HEK293 (cell line): ENCODE measurements around the gene IPO5.
"Not testable (repeated sequence)": the region's sequence is repeated elsewhere in the genome, so short reads cannot be mapped to it uniquely, and the experiment has no call there.

Source experiments
- CTCF ChIA-PET: fragments of 350-600 bp; formaldehyde crosslinking; extraction: SDS; loops from one replicate; lab custom pipeline; 2021; ENCODE audit warnings: antibody characterized with exemption; lab: Yijun Ruan, JAX
- POLR2A ChIA-PET: fragments of 300-600 bp; formaldehyde crosslinking; extraction: SDS; loops from one replicate; lab custom pipeline; 2020; ENCODE audit warnings: antibody characterized with exemption, inconsistent platforms; lab: Yijun Ruan, JAX
- H3K27ac ChIP-seq: fragments of 200-500 bp; sonication (Bioruptor generic); 2 replicates; pipeline ENCODE4 v1.5.1; 2014; ENCODE audit warnings: low read depth, low read length, control low read depth, inconsistent platforms; ENCODE audit errors: extremely low read depth
- H3K36me3 ChIP-seq, 2 experiments: fragments of 200-500 bp in 1 of 2; sonication (Bioruptor generic) in 1 of 2; 1 replicate in 1 of 2; 2 replicates in 1 of 2; pipeline ENCODE4 v1.5.1; 2014 to 2017; ENCODE audit warnings: inconsistent platforms in 2 of 2, low read length in 2 of 2; ENCODE audit not compliant: control insufficient read depth in 2 of 2, insufficient read depth in 1 of 2
- H3K4me1 ChIP-seq: fragments of 200-500 bp; sonication (Bioruptor generic); 2 replicates; pipeline ENCODE4 v1.5.1; 2014; ENCODE audit warnings: mild to moderate bottlenecking, low read length, inconsistent platforms; ENCODE audit not compliant: control insufficient read depth, insufficient read depth
- H3K4me3 ChIP-seq: 2 replicates; pipeline ENCODE4 v1.5.1; 2011; ENCODE audit warnings: low read depth, mild to moderate bottlenecking, control low read depth, low read length, moderate library complexity
- H3K9me3 ChIP-seq: fragments of 200-500 bp; sonication (Bioruptor generic); 2 replicates; pipeline ENCODE4 v1.5.1; 2014; ENCODE audit warnings: low read depth, low read length, inconsistent platforms; ENCODE audit not compliant: control insufficient read depth, insufficient read depth
- SP2 ChIP-seq: fragments of 450-650 bp; formaldehyde crosslinking; IDR thresholded peaks from 2 replicates; pipeline ENCODE4 v1.5.1; 2016; ENCODE audit warnings: missing biosample characterization, missing genetic modification characterization
- YY2 ChIP-seq: fragments of 450-650 bp; formaldehyde crosslinking; IDR thresholded peaks from 2 replicates; pipeline ENCODE4 v1.5.1; 2016; ENCODE audit warnings: missing biosample characterization, missing genetic modification characterization
- ZFP37 ChIP-seq: fragments of 450-650 bp; formaldehyde crosslinking; IDR thresholded peaks from 2 replicates; pipeline ENCODE4 v1.5.1; 2016; ENCODE audit warnings: missing biosample characterization, missing genetic modification characterization
- ZNF121 ChIP-seq: fragments of 450-650 bp; formaldehyde crosslinking; IDR thresholded peaks from 2 replicates; pipeline ENCODE4 v1.5.1; 2016; ENCODE audit warnings: missing biosample characterization, missing genetic modification characterization
- ZNF157 ChIP-seq: fragments of 450-650 bp; formaldehyde crosslinking; IDR thresholded peaks from 2 replicates; pipeline ENCODE4 v1.5.1; 2016; ENCODE audit warnings: missing biosample characterization, missing genetic modification characterization
- ZNF623 ChIP-seq: fragments of 450-650 bp; formaldehyde crosslinking; IDR thresholded peaks from 2 replicates; pipeline ENCODE4 v1.5.1; 2016; ENCODE audit warnings: missing biosample characterization, missing genetic modification characterization
- ZNF624 ChIP-seq: fragments of 450-650 bp; formaldehyde crosslinking; IDR thresholded peaks from 2 replicates; pipeline ENCODE4 v1.5.1; 2017; ENCODE audit warnings: missing biosample characterization, missing genetic modification characterization
- ZNF654 ChIP-seq: fragments of 450-650 bp; formaldehyde crosslinking; IDR thresholded peaks from 2 replicates; pipeline ENCODE4 v1.5.1; 2016; ENCODE audit warnings: low read depth, missing biosample characterization, missing genetic modification characterization
- ZNF707 ChIP-seq: fragments of 450-650 bp; formaldehyde crosslinking; IDR thresholded peaks from 2 replicates; pipeline ENCODE4 v1.5.1; 2016; ENCODE audit warnings: missing biosample characterization, missing genetic modification characterization
- TF ChIP-seq, protein P1 (sequence below): fragments of 450-650 bp; formaldehyde crosslinking; IDR thresholded peaks from 2 replicates; pipeline ENCODE4 v1.5.1; 2016; ENCODE audit warnings: missing biosample characterization, missing genetic modification characterization
- TF ChIP-seq, protein P2 (sequence below): fragments of 450-650 bp; formaldehyde crosslinking; IDR thresholded peaks from 2 replicates; pipeline ENCODE4 v1.5.1; 2016; ENCODE audit warnings: missing biosample characterization, missing genetic modification characterization
- TF ChIP-seq, protein P3 (sequence below): fragments of 450-650 bp; formaldehyde crosslinking; IDR thresholded peaks from 2 replicates; pipeline ENCODE4 v1.5.1; 2016; ENCODE audit warnings: missing biosample characterization, missing genetic modification characterization, borderline replicate concordance
- TF ChIP-seq, protein P4 (sequence below): fragments of 450-650 bp; formaldehyde crosslinking; IDR thresholded peaks from 2 replicates; pipeline ENCODE4 v1.5.1; 2017; ENCODE audit warnings: missing biosample characterization, missing genetic modification characterization
- TF ChIP-seq, protein P5 (sequence below): fragments of 450-650 bp; formaldehyde crosslinking; conservative IDR thresholded peaks from 2 replicates; pipeline ENCODE4 v1.5.1; 2016; ENCODE audit warnings: low read depth, missing biosample characterization, missing genetic modification characterization

Gene IPO5

GRCh38 chr13:98035373-98035772, 81.9 kb downstream of the IPO5 start:
- H3K4me3 ChIP-seq, result no peak overlapping the region
- POLR2A ChIA-PET, result no interaction called here
- no peak overlapping the region for H3K27ac ChIP-seq
- H3K36me3 ChIP-seq, result no peaks in the 10 kb centered on the region
- H3K9me3 ChIP-seq, result no peaks in the 10 kb centered on the region
- CTCF ChIA-PET, result interaction anchor here (0.6 to 0.9 kb wide), 4 partner anchors 12 to 807 kb away, joined by 3 read pairs; no protein-coding TSS in a partner anchor
- no peaks in the 10 kb centered on the region for H3K4me1 ChIP-seq
- TF ChIP-seq, protein P1, sequence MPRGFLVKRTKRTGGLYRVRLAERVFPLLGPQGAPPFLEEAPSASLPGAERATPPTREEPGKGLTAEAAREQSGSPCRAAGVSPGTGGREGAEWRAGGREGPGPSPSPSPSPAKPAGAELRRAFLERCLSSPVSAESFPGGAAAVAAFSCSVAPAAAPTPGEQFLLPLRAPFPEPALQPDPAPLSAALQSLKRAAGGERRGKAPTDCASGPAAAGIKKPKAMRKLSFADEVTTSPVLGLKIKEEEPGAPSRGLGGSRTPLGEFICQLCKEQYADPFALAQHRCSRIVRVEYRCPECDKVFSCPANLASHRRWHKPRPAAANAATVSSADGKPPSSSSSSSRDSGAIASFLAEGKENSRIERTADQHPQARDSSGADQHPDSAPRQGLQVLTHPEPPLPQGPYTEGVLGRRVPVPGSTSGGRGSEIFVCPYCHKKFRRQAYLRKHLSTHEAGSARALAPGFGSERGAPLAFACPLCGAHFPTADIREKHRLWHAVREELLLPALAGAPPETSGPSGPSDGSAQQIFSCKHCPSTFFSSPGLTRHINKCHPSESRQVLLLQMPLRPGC (tag by site-specific recombination), result no peak
- TF ChIP-seq, protein P2, sequence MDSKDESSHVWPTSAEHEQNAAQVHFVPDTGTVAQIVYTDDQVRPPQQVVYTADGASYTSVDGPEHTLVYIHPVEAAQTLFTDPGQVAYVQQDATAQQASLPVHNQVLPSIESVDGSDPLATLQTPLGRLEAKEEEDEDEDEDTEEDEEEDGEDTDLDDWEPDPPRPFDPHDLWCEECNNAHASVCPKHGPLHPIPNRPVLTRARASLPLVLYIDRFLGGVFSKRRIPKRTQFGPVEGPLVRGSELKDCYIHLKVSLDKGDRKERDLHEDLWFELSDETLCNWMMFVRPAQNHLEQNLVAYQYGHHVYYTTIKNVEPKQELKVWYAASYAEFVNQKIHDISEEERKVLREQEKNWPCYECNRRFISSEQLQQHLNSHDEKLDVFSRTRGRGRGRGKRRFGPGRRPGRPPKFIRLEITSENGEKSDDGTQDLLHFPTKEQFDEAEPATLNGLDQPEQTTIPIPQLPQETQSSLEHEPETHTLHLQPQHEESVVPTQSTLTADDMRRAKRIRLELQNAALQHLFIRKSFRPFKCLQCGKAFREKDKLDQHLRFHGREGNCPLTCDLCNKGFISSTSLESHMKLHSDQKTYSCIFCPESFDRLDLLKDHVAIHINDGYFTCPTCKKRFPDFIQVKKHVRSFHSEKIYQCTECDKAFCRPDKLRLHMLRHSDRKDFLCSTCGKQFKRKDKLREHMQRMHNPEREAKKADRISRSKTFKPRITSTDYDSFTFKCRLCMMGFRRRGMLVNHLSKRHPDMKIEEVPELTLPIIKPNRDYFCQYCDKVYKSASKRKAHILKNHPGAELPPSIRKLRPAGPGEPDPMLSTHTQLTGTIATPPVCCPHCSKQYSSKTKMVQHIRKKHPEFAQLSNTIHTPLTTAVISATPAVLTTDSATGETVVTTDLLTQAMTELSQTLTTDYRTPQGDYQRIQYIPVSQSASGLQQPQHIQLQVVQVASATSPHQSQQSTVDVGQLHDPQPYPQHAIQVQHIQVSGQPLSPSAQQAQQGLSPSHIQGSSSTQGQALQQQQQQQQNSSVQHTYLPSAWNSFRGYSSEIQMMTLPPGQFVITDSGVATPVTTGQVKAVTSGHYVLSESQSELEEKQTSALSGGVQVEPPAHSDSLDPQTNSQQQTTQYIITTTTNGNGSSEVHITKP (tag by site-specific recombination), result no peak
- TF ChIP-seq SP2 (no peak), ZFP37 (tag by site-specific recombination) (no peak), YY2 (tag by site-specific recombination) (no peak), ZNF707 (no peak), ZNF624 (no peak), ZNF654 (no peak), ZNF623 (tag by site-specific recombination) (no peak)
- TF ChIP-seq, protein P3, sequence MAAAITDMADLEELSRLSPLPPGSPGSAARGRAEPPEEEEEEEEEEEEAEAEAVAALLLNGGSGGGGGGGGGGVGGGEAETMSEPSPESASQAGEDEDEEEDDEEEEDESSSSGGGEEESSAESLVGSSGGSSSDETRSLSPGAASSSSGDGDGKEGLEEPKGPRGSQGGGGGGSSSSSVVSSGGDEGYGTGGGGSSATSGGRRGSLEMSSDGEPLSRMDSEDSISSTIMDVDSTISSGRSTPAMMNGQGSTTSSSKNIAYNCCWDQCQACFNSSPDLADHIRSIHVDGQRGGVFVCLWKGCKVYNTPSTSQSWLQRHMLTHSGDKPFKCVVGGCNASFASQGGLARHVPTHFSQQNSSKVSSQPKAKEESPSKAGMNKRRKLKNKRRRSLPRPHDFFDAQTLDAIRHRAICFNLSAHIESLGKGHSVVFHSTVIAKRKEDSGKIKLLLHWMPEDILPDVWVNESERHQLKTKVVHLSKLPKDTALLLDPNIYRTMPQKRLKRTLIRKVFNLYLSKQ (tag by site-specific recombination), result no peak

- TF ChIP-seq ZNF121 (tag by site-specific recombination), result peak; percentile 75
- ChIA-PET CTCF (interaction anchor here (0.6 kb wide), 1 partner anchor 15 kb away, joined by 4 read pairs; no protein-coding TSS in a partner anchor), POLR2A (interaction anchor here (0.6 kb wide), 1 partner anchor 41 kb away, joined by 3 read pairs; no protein-coding TSS in a partner anchor)
- H3K4me1 ChIP-seq, H3K9me3 ChIP-seq, H3K4me3 ChIP-seq, H3K27ac ChIP-seq, H3K36me3 ChIP-seq: not testable (repeated sequence)
These were observed 83.3 kb downstream of the IPO5 start for GRCh38 chr13:98036564-98037302.

DNA sequence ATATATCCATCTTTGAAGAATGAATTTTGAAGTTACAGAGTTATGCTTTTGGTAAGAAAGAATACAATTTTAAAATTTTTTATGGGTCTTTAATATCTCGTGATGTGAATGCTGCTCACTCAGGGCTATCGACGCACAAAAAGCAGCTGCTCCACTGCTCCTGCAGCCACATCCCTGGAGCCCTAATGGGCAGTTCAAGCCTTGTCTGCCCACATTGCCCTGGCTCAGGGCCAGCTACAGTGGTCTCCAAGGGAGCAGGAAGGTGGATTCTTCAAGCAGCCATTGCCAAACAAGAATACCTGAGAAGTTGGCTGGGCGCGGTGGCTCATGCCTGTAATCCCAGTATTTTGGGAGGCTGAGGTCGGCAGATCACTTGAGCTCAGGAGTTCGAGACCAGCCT, 85.8 kb downstream of the IPO5 start:
- ChIA-PET POLR2A (no interaction called here), CTCF (interaction anchor here (0.7 kb wide), 1 partner anchor 357 kb away, joined by 4 read pairs; no protein-coding TSS in a partner anchor)
- Histone ChIP-seq H3K27ac (no peak overlapping the region), H3K4me3 (no peak overlapping the region), H3K4me1 (no peaks in the 10 kb centered on the region), H3K36me3 (no peaks in the 10 kb centered on the region), H3K9me3 (no peaks in the 10 kb centered on the region)
- TF ChIP-seq ZNF157 (tag by site-specific recombination), result no peak
- TF ChIP-seq, protein P4, sequence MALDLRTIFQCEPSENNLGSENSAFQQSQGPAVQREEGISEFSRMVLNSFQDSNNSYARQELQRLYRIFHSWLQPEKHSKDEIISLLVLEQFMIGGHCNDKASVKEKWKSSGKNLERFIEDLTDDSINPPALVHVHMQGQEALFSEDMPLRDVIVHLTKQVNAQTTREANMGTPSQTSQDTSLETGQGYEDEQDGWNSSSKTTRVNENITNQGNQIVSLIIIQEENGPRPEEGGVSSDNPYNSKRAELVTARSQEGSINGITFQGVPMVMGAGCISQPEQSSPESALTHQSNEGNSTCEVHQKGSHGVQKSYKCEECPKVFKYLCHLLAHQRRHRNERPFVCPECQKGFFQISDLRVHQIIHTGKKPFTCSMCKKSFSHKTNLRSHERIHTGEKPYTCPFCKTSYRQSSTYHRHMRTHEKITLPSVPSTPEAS (tag by site-specific recombination), result no peak
- TF ChIP-seq, protein P5, sequence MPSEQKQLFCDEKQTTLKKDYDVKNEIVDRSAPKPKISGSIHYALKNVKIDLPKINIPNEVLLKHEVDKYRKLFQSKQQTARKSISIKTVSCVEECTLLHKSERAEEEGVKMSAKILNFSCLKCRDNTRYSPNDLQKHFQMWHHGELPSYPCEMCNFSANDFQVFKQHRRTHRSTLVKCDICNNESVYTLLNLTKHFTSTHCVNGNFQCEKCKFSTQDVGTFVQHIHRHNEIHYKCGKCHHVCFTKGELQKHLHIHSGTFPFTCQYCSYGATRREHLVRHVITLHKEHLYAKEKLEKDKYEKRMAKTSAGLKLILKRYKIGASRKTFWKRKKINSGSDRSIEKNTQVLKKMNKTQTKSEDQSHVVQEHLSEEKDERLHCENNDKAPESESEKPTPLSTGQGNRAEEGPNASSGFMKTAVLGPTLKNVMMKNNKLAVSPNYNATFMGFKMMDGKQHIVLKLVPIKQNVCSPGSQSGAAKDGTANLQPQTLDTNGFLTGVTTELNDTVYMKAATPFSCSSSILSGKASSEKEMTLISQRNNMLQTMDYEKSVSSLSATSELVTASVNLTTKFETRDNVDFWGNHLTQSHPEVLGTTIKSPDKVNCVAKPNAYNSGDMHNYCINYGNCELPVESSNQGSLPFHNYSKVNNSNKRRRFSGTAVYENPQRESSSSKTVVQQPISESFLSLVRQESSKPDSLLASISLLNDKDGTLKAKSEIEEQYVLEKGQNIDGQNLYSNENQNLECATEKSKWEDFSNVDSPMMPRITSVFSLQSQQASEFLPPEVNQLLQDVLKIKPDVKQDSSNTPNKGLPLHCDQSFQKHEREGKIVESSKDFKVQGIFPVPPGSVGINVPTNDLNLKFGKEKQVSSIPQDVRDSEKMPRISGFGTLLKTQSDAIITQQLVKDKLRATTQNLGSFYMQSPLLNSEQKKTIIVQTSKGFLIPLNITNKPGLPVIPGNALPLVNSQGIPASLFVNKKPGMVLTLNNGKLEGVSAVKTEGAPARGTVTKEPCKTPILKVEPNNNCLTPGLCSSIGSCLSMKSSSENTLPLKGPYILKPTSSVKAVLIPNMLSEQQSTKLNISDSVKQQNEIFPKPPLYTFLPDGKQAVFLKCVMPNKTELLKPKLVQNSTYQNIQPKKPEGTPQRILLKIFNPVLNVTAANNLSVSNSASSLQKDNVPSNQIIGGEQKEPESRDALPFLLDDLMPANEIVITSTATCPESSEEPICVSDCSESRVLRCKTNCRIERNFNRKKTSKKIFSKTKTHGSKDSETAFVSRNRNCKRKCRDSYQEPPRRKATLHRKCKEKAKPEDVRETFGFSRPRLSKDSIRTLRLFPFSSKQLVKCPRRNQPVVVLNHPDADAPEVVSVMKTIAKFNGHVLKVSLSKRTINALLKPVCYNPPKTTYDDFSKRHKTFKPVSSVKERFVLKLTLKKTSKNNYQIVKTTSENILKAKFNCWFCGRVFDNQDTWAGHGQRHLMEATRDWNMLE (tag by site-specific recombination), result no peak
